ENCODE results near the gene SMARCD2. TPM values are rescaled to one million over a fixed set of nuclear protein-coding genes. Genes with fewer than 3 reads are reported as not detected.

The SMARCD2 gene
- total RNA-seq, 2 donors from 2014 or later = 77.2 to 124 TPM

DNA sequence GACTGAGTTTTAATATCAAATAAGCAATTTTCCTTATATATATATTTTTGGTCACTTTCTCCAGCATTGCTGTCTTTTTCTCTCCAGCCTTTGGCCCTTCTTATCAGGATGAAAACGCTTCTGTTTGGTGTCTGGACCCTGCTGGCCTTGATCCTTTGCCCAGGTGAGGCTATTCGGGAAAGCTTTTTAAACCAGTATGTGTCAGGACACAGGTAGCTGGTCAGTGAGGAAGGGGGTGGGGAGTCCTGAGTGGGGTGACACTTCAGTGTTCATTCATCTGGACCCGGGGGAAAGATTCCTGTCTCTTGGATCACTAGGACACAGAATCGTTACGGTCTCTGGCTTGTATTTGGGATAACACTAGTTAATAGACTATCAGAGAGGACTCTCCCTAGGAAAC lies 12.2 kb upstream of the SMARCD2 start:
- Histone ChIP-seq H3K9ac (ENCODE audit: low read depth in 2 of 2, low read length in 2 of 2) (no peak overlapping the region), H3K27ac (no peak overlapping the region), H3K36me3 (no peaks in the 10 kb centered on the region), H3K4me3 (no peak overlapping the region), H3K4me1 (no peaks in the 10 kb centered on the region), H3K27me3 (no peaks in the 10 kb centered on the region), H3K9me3 (no peaks in the 10 kb centered on the region)
- intact Hi-C loops (cut with DNase I) = no loop called here
- no peak for TF ChIP-seq CTCF (IDR thresholded peaks at IDR 0.05)
- no peak for DNase-seq

- no peaks in the 10 kb centered on the region for H3K27me3 ChIP-seq
- H3K4me1 ChIP-seq = no peaks in the 10 kb centered on the region
- H3K27ac ChIP-seq = no peak overlapping the region
- H3K36me3 ChIP-seq = no peaks in the 10 kb centered on the region
- no peak for TF ChIP-seq CTCF (IDR thresholded peaks at IDR 0.05)
- no peaks in the 10 kb centered on the region for H3K9me3 ChIP-seq
- intact Hi-C loops (cut with DNase I) = no loop called here
- no peak overlapping the region for H3K9ac ChIP-seq (ENCODE audit: low read depth in 2 of 2, low read length in 2 of 2)
- DNase-seq = no peak
- no peak overlapping the region for H3K4me3 ChIP-seq
These were observed 10.8 kb upstream of the SMARCD2 start for GRCh38 chr17:63853260-63853659.

GRCh38 chr17:63850401-63850800 lies 7.9 kb upstream of the SMARCD2 start:
- no peak for TF ChIP-seq CTCF (IDR thresholded peaks at IDR 0.05)

GRCh38 chr17:63848834-63849689 lies 6.6 kb upstream of the SMARCD2 start:
- H3K9me3 ChIP-seq = no peaks in the 10 kb centered on the region
- H3K27ac ChIP-seq = no peak overlapping the region
- H3K27me3 ChIP-seq = no peaks in the 10 kb centered on the region
- peak overlapping the region in 1 of 2 donors; percentile 58 for H3K9ac ChIP-seq (ENCODE audit: low read depth in 2 of 2, low read length in 2 of 2)
- H3K4me1 ChIP-seq = no peaks in the 10 kb centered on the region
- peak; percentile 33 for TF ChIP-seq CTCF (IDR thresholded peaks at IDR 0.05)
- H3K4me3 ChIP-seq = peak overlapping the region; percentile 5
- intact Hi-C loops (cut with DNase I) = no loop called here
- H3K36me3 ChIP-seq = no peaks in the 10 kb centered on the region
- peak; percentile 90 for DNase-seq

More at GRCh38 chr17:63850401-63850800, 7.9 kb upstream of the SMARCD2 start:
- intact Hi-C loops (cut with DNase I) = no loop called here
- no peak for DNase-seq
- H3K36me3 ChIP-seq = no peaks in the 10 kb centered on the region
- no peaks in the 10 kb centered on the region for H3K9me3 ChIP-seq
- H3K27me3 ChIP-seq = no peaks in the 10 kb centered on the region
- H3K27ac ChIP-seq = no peak overlapping the region
- H3K4me1 ChIP-seq = no peaks in the 10 kb centered on the region
- no peak overlapping the region for H3K9ac ChIP-seq (ENCODE audit: low read depth in 2 of 2, low read length in 2 of 2)
- H3K4me3 ChIP-seq = no peak overlapping the region

DNA sequence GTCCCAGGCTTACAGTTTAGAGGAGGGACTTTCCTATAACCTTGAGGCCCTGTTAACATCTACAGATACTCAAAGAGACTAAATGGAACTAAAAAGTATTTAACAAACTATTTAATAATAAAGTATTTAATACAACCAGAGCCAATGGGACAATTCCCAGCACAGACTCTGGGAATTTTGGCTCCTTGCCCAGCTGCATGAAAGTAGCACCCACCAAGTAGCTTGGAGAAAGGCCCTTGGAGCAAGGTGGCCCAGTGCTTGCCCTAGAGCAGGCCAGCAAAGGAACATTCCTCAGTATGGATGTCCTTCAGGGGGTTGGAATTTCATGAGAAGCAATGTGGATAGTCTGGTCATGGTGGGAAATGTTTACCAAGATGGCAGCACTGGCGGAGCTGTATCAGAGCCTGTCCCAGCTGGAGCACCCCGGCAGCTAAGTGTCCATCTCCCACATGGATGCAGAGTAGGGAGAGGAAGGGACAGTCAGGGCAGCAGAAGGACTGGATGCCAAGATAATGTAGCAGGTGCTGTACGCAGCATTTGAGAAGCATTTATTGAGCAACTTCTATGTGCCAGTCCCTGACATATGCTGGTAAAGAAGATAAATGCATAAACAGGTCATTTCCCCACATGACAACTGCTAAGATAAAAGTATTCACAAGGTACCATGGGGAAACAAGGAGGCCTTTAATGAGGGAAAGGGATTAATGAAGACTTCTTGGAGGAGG lies 5.2 kb upstream of the SMARCD2 start:
- H3K9me3 ChIP-seq = no peaks in the 10 kb centered on the region
- no peaks in the 10 kb centered on the region for H3K27me3 ChIP-seq
- intact Hi-C loops (cut with DNase I) = no loop called here
- H3K9ac ChIP-seq (ENCODE audit: low read depth in 2 of 2, low read length in 2 of 2) = no peak overlapping the region
- no peaks in the 10 kb centered on the region for H3K36me3 ChIP-seq
- DNase-seq = no peak
- no peak overlapping the region for H3K27ac ChIP-seq
- H3K4me3 ChIP-seq = no peak overlapping the region
- TF ChIP-seq CTCF (IDR thresholded peaks at IDR 0.05) = no peak
- no peaks in the 10 kb centered on the region for H3K4me1 ChIP-seq
